T-helper 1 cell treated with Interleukin-12 subunit alpha and Interleukin-12 subunit beta and Interleukin-4 antibody, amounts not matched to agents 30 ng/mL and 1 ng/mL, for 36 hours (primary cell): ENCODE measurements around the gene ECT2. TPM values are rescaled to one million over a fixed set of nuclear protein-coding genes. Genes with fewer than 3 reads are reported as not detected.
"Not testable (repeated sequence)": the region's sequence is repeated elsewhere in the genome, so short reads cannot be mapped to it uniquely, and the experiment has no call there.

Source experiments
- intact Hi-C: fragments of 100-400 bp; cut with micrococcal nuclease; formaldehyde crosslinking; loops from one replicate; pipeline ENCODE4 v1.15.1; 2024
- total RNA-seq: library from RNA; stranded (reverse); gene quantifications from 2 replicates; pipeline ENCODE4 v1.2.3, GENCODE V29; 2022

Gene ECT2
- total RNA-seq, 1 donor from 2014 or later, result 49.7 TPM

DNA sequence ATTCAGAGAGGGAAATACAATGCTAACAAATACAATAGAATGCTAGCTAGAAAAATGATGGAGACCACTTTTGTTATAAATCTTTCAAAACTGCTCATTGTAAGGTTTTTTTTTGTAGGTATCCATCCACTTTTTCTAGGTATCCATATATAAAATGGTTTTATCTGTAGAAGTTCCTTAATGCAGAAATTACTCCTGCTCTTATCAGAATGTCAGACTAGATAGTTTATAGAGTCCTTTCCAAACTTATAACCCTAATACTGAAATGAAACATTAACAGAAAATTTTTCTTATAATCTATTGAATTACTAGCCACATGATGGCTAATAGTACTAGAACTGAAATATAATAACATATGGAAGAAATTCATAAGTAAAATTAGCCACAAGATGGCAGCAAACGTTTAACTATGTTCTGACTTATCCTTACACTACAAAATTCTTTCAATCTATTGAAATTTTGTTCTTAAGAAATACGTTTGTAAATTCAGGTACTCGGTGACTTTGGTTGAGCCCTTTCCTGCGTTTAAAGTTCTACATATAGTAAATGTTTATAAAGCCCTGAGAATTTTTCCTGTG, 58.5 kb downstream of the ECT2 start:
- intact Hi-C loops, result loop anchor here (2.0 kb wide), 1 partner anchor 238 kb away; no protein-coding TSS in a partner anchor

- intact Hi-C loops, result no loop called here
These were observed 60.6 kb downstream of the ECT2 start for GRCh38 chr3:172811099-172811498.

- intact Hi-C loops, result no loop called here
These were observed 62.9 kb downstream of the ECT2 start for GRCh38 chr3:172813462-172813861.

- intact Hi-C loops, result no loop called here
These were observed 64.2 kb downstream of the ECT2 start for GRCh38 chr3:172814738-172815137.

DNA sequence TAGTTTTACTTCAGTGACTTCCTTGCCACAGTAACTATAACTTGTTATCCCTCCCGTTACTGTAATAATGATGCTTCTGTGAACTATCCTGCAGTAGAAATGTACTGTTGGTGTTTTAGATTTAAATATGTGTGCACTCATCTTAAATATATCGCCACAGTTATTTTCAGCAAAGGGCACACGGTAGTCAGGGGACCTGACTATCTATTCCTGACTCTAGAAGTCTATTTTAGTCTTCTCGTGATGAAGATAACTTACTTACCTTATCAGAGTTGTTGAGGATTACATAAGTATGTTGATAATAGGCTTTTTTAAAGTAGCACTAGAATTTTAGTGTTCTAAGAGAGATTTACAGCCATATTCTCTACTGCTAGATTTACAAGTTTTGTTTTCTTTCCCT, 65.3 kb downstream of the ECT2 start:
- intact Hi-C loops, result no loop called here

DNA sequence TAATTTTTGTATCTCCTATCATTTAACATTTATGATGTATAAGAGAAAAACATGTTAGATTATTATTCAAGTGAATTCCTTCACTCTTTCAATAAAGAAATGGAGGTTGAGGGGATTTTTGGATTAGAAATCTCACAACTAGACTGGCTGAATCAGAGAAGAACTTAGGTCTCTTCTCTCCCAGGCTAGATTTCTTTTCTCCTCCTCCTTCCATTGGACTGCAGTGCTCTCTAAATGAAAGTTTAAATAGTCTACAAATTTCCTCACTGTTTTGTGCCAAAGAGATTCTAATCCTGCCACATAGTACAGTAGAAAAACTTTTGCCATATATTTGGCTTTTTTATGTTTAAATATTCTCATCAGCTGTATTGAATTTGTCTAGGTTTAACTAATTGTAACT, 65.8 kb downstream of the ECT2 start:
- intact Hi-C loops, result no loop called here

- intact Hi-C loops, result no loop called here
These were observed 66.4 kb downstream of the ECT2 start for GRCh38 chr3:172816968-172817367.

DNA sequence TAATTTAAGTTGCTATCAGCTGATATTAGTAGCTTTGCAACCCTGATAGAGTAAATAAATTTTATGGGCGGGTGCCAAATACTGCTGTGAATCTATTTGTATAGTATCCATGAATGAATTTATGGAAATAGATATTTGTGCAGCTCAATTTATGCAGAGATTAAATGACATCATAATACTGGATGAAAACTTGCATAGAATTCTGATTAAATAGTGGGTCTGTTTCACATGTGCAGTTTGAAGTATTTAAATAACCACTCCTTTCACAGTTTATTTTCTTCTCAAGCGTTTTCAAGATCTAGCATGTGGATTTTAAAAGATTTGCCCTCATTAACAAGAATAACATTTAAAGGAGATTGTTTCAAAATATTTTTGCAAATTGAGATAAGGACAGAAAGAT, 70.0 kb downstream of the ECT2 start:
- intact Hi-C loops, result no loop called here

- intact Hi-C loops, result no loop called here
These were observed 73.7 kb downstream of the ECT2 start for GRCh38 chr3:172824229-172824628.

DNA sequence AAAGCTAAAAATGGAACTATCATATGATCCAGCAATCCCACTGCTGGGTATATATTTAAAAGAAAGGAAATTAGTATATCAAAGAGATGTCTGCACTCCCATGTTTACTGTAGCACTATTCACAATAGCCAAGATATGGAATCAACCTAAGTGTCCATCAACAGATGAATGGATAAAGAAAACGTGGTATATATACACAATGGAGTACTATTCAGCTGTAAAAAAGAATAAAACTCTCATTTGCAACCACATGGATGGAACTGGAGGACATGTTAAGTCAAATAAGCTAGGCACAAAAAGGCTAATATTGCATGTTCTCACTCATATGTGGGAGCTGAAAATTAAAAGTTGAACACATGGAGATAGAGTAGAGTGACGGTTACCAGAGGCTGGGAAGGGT, 76.7 kb downstream of the ECT2 start:
- intact Hi-C loops, result not testable (repeated sequence)

DNA sequence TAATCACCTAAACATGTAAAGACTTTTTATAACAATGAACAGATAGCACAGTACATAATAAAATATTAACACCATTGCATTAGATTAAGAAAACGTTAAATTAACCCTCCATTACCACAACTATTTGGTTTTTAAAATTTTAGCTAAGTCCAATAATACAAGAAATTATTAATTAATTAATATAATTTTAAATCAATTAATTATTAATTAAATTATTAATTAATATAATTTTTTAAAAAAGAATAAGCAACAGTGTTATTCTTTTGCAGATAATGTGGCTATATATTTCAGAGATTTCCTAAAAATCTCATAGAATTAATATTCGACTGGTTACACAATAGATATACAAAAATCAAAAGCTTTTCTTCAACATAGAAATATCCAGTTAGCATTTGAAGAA, 82.5 kb downstream of the ECT2 start:
- intact Hi-C loops, result no loop called here

DNA sequence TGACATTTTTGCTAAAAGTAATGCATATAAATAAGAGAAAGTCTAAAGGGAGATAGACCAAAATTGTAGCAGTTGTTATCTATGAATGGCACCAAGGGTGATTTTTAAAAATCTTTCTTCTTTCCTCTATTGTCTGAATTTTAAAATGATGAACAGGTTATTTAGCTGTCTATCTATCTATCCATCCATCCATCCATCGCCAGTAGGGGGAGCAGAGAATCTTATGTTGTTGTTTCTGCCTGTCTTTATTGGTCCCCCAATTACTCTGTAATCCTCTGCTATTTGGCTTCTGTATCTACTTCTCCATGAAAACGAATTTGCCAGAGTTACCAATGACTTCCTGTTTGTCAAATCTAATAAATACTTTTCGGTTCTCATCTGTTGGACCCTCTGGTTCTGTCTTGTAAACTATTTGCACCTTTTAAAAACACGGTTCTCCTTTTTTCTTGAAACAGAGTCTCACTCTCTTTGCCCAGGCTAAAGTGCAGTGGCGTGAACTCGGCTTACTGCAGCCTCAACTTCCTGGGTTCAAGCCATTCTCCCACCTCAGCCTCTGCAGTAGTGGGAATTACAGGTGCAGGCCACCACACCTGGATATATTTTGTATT, 86.0 kb downstream of the ECT2 start:
- intact Hi-C loops, result no loop called here

DNA sequence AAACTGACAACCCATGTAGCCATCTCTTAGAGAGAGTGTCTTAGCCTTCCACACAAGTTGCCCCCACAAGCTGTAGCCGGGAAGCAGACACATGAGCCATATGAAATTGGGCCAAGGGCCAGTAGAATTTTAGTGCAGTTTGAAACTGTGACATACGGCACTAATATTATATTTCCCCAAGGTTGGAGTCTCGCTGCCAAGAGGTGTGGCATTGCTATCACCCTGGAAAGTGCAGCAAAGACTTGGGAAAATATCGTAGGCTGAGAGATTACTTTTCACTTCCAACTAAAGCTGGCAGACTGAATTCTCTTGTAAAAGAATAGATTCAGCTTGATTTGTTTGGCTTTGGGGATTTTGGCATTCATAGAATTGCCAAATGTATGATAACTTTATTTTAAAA, 89.2 kb downstream of the ECT2 start:
- intact Hi-C loops, result no loop called here

DNA sequence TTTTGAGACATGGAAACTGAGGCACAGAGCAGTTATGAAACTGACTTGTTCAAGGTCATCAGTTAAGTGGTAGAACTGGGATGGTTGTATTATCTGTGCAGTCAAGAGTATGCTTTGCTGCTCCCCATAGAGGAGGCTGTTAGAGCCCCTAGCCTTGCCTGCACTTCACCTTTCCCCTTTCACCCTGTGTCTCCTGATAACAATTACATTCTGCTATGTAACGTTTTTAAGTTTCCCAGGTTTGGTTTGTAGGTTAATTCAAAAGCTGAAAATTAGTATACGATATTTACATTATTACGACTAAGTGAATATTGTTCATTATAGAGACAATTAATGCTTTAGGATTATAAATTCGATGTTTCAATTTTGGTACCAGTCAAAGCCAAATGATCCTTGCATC, 89.9 kb downstream of the ECT2 start:
- intact Hi-C loops, result no loop called here

DNA sequence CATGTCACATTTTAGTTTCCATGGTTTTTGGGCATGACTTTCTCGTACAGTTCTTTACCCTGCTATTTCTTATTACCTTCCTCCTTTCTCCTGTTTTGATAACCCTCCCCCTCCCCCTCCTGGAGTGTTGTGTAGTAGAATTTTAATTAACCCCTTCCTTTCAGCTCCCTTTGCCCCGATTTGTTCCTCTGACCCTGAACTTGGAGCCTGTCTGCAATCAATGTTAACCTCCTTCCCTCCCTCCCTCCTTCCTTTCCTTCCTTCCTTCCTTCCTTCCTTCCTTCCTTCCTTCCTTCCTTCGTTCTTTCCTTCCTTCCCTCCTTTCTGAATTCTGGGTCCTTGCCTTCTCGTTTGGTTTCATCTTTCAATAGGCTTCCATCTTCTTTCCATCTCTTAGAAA, 90.4 kb downstream of the ECT2 start:
- intact Hi-C loops, result no loop called here

DNA sequence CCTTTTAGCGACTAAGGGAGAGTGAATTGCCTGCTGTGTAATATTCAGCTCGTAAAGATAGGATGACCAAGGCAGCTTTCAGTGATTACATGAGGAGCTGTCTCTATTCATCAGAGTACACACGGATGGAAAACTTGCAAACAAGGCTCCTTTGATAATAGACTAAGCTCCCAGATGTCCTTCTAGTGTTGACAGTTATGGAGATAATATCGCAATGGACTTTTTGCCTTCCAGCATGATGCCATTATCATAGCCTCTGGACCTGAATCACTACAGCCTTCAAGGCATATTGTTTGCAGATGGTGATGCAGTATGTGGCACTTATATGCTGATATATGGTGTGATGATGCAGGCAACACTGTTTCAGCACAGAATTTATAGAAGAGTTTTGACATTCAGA, 93.9 kb downstream of the ECT2 start:
- intact Hi-C loops, result no loop called here

GRCh38 chr3:172846103-172846561, 95.6 kb downstream of the ECT2 start:
- intact Hi-C loops, result no loop called here

GRCh38 chr3:172846706-172847105, 96.2 kb downstream of the ECT2 start:
- intact Hi-C loops, result no loop called here

DNA sequence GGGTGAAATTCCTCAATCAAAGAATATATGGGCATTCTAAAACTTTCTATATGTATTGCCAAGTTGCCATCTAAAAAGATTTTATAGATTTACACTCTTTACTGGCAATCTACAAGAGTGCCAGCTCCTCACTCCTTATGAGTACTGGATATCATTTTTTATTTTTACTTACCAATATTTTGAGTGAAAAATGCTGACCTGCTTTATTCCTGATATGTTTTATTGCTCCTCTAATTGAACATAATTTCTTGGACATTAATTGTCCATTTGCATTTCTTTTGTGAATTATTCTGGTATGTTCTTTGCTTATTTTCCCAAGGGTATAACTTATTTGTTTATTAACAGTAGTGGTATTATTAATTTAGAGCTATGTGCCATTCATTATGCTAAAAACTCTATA, 96.8 kb downstream of the ECT2 start:
- intact Hi-C loops, result no loop called here

DNA sequence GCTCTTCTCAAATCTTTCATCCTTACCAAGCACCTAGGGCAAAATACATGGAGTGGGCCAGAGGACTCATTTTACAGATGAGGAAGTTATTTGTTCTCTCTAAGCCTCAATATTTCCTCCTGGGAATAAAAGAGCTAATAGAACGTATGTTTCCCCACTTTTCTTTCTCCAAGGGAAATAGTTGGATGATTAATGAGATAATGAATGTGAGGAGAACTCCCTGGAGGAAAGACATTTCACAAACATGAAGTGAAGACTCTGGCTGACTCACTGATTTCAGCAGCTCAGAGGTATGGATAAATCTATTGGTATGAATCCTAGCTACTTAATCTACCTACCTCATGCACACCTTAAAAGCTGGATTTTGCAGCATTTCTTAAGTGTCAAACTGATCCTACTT, 98.4 kb downstream of the ECT2 start:
- intact Hi-C loops, result no loop called here

DNA sequence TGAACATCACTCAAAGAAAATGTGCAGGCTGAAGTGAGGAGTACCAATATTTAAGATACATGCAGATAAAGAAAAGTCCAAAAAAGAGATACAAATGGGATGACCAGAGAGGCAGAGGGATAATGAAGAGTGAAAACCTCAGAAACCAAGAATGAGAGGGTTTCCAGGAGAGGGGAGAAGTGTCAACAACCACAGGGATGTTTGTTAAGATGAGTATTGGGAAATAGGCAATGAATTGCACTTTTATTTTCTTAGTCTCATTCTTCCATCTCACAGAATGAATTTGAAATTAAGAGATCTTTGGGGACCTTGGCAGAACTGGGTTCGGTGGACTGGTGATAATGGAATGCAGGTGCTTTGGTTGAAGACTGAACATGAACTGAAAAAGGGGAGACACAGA, 102.5 kb downstream of the ECT2 start:
- intact Hi-C loops, result no loop called here

GRCh38 chr3:172853921-172854666, 103.6 kb downstream of the ECT2 start:
- intact Hi-C loops, result no loop called here

DNA sequence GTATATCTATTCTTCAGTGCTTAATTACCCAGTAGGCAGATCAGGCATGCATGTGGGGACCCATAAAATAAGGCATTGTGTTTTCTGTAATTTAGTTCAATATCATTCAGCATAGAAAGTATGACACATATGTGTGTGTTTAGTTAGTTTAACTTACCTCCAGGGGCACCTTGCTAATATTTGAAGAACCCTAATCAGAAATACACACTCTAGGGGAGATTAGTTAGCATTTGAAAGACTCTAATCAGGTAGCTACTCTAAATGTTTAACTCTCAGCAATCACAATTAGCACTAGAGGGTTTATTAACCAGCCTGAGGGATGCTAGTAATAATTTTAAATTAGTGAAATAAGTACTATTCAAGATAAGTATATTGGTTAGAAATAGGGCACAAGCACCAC, 104.5 kb downstream of the ECT2 start:
- intact Hi-C loops, result no loop called here
